Chondrocyte (in vitro differentiated cells): ENCODE results near the gene CHRNA1. TPM values are rescaled to one million over a fixed set of nuclear protein-coding genes. Genes with fewer than 3 reads are reported as not detected.

Experiments
- DNase-seq: peaks from one replicate; pipeline ENCODE4 v3.0.0; 2021; ENCODE audit warnings: mixed read lengths, low spot score
- H3K27ac Mint-ChIP-seq: one replicate; pipeline ENCODE4 v1.8.0; 2021; ENCODE audit warnings: mild to moderate bottlenecking, moderate library complexity, mixed read lengths; ENCODE audit not compliant: unreplicated experiment
- H3K27me3 Mint-ChIP-seq: 2 replicates; pipeline ENCODE4 v1.8.0; 2021; ENCODE audit warnings: low read depth, mixed read lengths
- H3K36me3 Mint-ChIP-seq: 2 replicates; pipeline ENCODE4 v1.8.0; 2021; ENCODE audit warnings: low read depth, mixed read lengths
- H3K4me1 Mint-ChIP-seq: 2 replicates; pipeline ENCODE4 v1.8.0; 2021; ENCODE audit warnings: low read depth, mild to moderate bottlenecking, mixed read lengths
- H3K4me3 Mint-ChIP-seq: one replicate; pipeline ENCODE4 v1.8.0; 2021; ENCODE audit warnings: mild to moderate bottlenecking, moderate library complexity, mixed read lengths; ENCODE audit not compliant: unreplicated experiment
- H3K9me3 Mint-ChIP-seq: 2 replicates; pipeline ENCODE4 v1.8.0; 2021; ENCODE audit warnings: low read depth, mixed read lengths
- total RNA-seq: library from RNA; stranded (reverse); gene quantifications from 3 replicates; pipeline ENCODE4 v1.2.1, GENCODE V29; 2021
- TF ChIP-seq, protein P1 (sequence below): fragments of 200-600 bp; sonication (generic); IDR thresholded peaks from 2 replicates; pipeline ENCODE4 v1.5.0; 2021; ENCODE audit warnings: antibody characterized with exemption, mild to moderate bottlenecking, moderate library complexity

CHRNA1 gene
- total RNA-seq, 1 donor from 2014 or later = 0.30 TPM

DNA sequence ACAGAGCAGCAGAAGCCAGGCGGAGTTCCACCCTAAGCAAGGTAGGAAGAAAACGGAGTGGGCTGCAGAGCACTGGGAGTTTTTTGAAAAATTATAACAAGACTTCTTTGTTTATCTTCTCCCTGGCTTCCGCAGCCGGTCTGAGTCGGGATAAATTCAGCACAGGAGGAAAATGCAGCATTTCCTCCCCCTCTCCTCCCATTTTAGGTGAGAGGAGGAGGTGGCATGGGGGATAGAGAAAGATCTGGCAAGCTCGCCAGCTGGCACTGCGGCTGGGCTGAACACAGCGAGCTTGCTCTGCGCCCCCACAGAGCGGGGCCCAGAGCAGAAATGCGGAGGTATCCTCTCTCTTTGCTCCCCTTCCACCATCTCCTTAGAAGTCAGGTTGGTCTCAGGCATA is 17.7 kb upstream of the CHRNA1 start:
- H3K27me3 Mint-ChIP-seq = no peaks in the 10 kb centered on the region
- peaks cover 72% of the 10 kb centered on the region for H3K4me1 Mint-ChIP-seq
- TF ChIP-seq, protein P1, sequence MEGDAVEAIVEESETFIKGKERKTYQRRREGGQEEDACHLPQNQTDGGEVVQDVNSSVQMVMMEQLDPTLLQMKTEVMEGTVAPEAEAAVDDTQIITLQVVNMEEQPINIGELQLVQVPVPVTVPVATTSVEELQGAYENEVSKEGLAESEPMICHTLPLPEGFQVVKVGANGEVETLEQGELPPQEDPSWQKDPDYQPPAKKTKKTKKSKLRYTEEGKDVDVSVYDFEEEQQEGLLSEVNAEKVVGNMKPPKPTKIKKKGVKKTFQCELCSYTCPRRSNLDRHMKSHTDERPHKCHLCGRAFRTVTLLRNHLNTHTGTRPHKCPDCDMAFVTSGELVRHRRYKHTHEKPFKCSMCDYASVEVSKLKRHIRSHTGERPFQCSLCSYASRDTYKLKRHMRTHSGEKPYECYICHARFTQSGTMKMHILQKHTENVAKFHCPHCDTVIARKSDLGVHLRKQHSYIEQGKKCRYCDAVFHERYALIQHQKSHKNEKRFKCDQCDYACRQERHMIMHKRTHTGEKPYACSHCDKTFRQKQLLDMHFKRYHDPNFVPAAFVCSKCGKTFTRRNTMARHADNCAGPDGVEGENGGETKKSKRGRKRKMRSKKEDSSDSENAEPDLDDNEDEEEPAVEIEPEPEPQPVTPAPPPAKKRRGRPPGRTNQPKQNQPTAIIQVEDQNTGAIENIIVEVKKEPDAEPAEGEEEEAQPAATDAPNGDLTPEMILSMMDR = no peak
- H3K27ac Mint-ChIP-seq = no peak overlapping the region
- H3K4me3 Mint-ChIP-seq = no peak overlapping the region
- DNase-seq = no peak
- H3K36me3 Mint-ChIP-seq = no peaks in the 10 kb centered on the region
- H3K9me3 Mint-ChIP-seq = no peaks in the 10 kb centered on the region

DNA sequence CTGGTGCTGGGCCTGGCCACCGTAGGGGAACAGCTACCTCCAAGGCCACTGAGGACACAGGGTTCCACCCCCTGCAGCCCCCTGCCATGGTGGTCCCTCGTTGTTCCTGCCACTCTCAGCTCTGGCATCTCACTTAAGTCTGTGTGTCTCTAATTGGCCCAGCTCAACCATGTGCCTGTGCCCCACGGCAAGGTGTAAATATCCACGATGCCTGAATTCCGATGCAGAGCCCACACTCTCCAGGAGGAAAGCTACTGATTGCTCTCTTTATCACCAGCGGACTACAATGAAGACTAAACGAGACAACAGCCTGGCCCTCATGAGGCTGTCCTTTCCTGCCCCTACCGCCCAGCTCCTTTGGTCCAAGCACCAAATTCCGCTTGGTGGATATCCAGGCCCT is 17.0 kb upstream of the CHRNA1 start:
- Mint-ChIP-seq H3K36me3 (no peaks in the 10 kb centered on the region), H3K4me3 (no peak overlapping the region), H3K4me1 (peaks cover 73% of the 10 kb centered on the region), H3K27ac (no peak overlapping the region), H3K9me3 (no peaks in the 10 kb centered on the region), H3K27me3 (no peaks in the 10 kb centered on the region)
- TF ChIP-seq, protein P1 = no peak
- no peak for DNase-seq

DNA sequence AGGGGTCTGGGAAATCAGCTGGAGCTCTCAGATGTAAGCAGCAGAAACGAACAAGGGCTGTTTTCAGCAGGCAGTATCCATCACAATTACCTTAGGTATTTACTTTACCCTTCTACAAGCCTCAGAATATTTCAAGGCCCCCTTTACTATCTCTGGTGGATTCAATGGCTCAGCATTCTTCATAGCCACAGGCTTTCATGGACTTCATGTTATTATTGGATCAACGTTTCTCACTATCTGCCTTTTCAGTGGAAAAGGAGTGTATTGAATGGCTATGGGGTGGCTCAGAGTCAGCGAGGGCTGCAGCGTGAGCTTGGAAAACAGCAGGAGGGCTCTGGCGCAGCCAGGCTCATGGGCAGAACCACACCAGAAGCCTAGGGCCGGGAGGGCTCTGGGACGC is 16.6 kb upstream of the CHRNA1 start:
- Mint-ChIP-seq H3K4me1 (peaks cover 72% of the 10 kb centered on the region), H3K9me3 (no peaks in the 10 kb centered on the region), H3K36me3 (no peaks in the 10 kb centered on the region), H3K27me3 (no peaks in the 10 kb centered on the region), H3K4me3 (no peak overlapping the region), H3K27ac (no peak overlapping the region)
- TF ChIP-seq, protein P1 = no peak
- no peak for DNase-seq

DNA sequence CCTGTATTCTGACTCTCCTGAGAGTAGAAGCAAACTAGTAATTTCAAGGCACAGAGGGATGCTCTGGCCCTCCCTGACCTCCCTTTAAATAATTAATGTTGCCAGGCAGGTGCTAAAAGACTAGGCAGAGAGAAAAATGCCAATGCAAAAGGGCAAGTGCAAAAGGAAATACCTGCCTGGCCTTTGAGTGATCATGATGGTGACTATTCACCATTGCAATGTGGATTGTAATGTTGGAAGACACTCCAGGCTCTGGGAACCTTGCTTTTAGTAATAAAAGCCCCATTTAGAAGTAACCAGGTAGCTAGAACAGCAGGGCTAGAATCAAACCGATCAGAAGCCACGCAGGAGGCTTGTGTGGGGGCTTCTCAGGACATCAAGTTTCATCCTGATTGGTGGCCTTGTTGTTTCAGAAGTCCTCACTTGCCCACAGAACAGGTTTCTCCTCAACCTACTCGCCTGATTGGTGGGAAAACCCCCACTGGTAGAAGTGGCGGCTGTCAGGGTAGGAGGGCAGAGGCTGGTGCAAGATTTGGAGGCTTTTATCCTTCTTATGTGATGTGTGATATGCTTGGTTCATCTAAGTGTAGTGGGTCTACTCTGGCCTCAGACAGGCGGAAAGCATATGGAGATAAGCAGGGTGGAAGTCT is 16.0 kb upstream of the CHRNA1 start:
- Mint-ChIP-seq H3K4me3 (no peak overlapping the region), H3K4me1 (peaks cover 72% of the 10 kb centered on the region)
- no peak for DNase-seq

DNA sequence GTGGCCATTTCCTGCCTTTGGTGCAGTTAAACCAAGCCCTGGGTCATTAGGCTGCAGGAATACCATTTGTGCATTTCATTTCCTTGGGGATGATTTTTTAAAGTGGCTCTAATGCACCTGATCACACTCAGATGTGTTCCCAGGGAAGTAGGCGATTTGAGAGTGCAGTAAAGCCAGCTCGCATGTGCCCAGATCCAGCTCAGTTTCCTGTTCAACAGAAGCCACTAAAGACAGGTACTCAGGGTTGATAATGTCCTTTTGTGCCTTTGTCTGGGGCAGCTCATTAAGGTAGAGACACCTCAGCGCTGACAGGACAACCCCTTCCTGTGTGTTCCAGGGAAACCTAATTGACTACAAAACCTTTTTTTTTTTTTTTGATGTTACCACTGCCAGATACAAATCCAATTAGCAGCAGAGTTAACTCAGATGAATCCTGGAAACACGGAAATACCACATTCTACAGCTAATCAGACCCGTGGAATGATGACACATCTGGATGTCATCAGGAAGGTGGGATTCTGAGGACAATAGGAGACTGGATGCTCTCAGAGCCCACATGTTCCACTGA is 15.2 kb upstream of the CHRNA1 start:
- Mint-ChIP-seq H3K4me3 (no peak overlapping the region), H3K27ac (peak overlapping the region; percentile 85), H3K4me1 (peaks cover 72% of the 10 kb centered on the region), H3K36me3 (no peaks in the 10 kb centered on the region), H3K9me3 (no peaks in the 10 kb centered on the region), H3K27me3 (no peaks in the 10 kb centered on the region)
- TF ChIP-seq, protein P1 = no peak
- DNase-seq = no peak

More for the DNA sequence above, 16.0 kb upstream of the CHRNA1 start:
- H3K27ac Mint-ChIP-seq = peak overlapping the region; percentile 4
- TF ChIP-seq, protein P1 = no peak
- H3K9me3 Mint-ChIP-seq = no peaks in the 10 kb centered on the region
- no peaks in the 10 kb centered on the region for H3K27me3 Mint-ChIP-seq
- no peaks in the 10 kb centered on the region for H3K36me3 Mint-ChIP-seq
